ENCODE data around the gene MEX3D.

- no peak for TF ChIP-seq TAF1 (IDR thresholded peaks at IDR 0.05; ENCODE audit: borderline replicate concordance, insufficient read depth, low read length)
- TF ChIP-seq SIN3A (IDR thresholded peaks at IDR 0.05; ENCODE audit: borderline replicate concordance, insufficient read depth, low read length) = no peak
- no peak for TF ChIP-seq REST (IDR thresholded peaks at IDR 0.05; ENCODE audit: insufficient read depth in 1 of 2, low read depth in 2 of 2, low read length in 2 of 2)
Measured at GRCh38 chr19:1514295-1514661, 53.8 kb downstream of the MEX3D start.

Data from PFSK-1 (cell line).